Endodermal cell (in vitro differentiated cells): Measurements from ENCODE around the gene SLC28A2. TPM values are rescaled to one million over a fixed set of nuclear protein-coding genes. Genes with fewer than 3 reads are reported as not detected.
A peak's percentile ranks its signal among the peaks of the same experiment; 100 is the strongest.
"Not testable (repeated sequence)": the region's sequence is repeated elsewhere in the genome, so short reads cannot be mapped to it uniquely, and the experiment has no call there.

Source experiments
- DNase-seq: peaks from one replicate; pipeline ENCODE4 v3.0.0-alpha.2; 2017
- H3K27ac ChIP-seq: 2 replicates; pipeline ENCODE4 v1.5.1; 2013; ENCODE audit warnings: mild to moderate bottlenecking, low read depth, low read length, moderate library complexity
- H3K27me3 ChIP-seq: 2 replicates; pipeline ENCODE4 v1.6.1; 2013; ENCODE audit warnings: mild to moderate bottlenecking, low read length, moderate library complexity; ENCODE audit not compliant: insufficient read depth, control insufficient read depth, poor library complexity, severe bottlenecking
- H3K36me3 ChIP-seq: 2 replicates; pipeline ENCODE4 v1.7.0; 2013; ENCODE audit warnings: mild to moderate bottlenecking, low read length, moderate library complexity; ENCODE audit not compliant: control insufficient read depth, insufficient read depth
- H3K4me1 ChIP-seq: one replicate; pipeline ENCODE4 v1.7.0; 2013; ENCODE audit warnings: low read length; ENCODE audit not compliant: control insufficient read depth, insufficient read depth
- H3K4me3 ChIP-seq: 2 replicates; pipeline ENCODE4 v1.5.1; 2013; ENCODE audit warnings: mild to moderate bottlenecking, low read length, moderate library complexity
- H3K9ac ChIP-seq: 2 replicates; pipeline ENCODE4 v1.6.1; 2013; ENCODE audit warnings: mild to moderate bottlenecking, low read length, moderate library complexity; ENCODE audit not compliant: poor library complexity, severe bottlenecking; ENCODE audit errors: extremely low read depth
- H3K9me3 ChIP-seq: 2 replicates; pipeline ENCODE4 v1.6.1; 2013; ENCODE audit warnings: mild to moderate bottlenecking, low read length, moderate library complexity; ENCODE audit not compliant: control insufficient read depth
- H3K27ac Mint-ChIP-seq: 2 replicates; pipeline ENCODE4 v1.8.0; 2020; ENCODE audit warnings: mixed read lengths
- H3K27me3 Mint-ChIP-seq: 2 replicates; pipeline ENCODE4 v1.8.0; 2021; ENCODE audit warnings: mild to moderate bottlenecking, mixed read lengths; ENCODE audit not compliant: insufficient read depth
- H3K36me3 Mint-ChIP-seq: 2 replicates; pipeline ENCODE4 v1.8.0; 2020; ENCODE audit warnings: low read depth, mixed read lengths
- H3K4me1 Mint-ChIP-seq: 2 replicates; pipeline ENCODE4 v1.8.0; 2020; ENCODE audit warnings: mixed read lengths
- H3K4me3 Mint-ChIP-seq: 2 replicates; pipeline ENCODE4 v1.8.0; 2020; ENCODE audit warnings: mild to moderate bottlenecking, moderate library complexity, mixed read lengths
- H3K9me3 Mint-ChIP-seq: 2 replicates; pipeline ENCODE4 v1.8.0; 2020; ENCODE audit warnings: mild to moderate bottlenecking, mixed read lengths
- CTCF ChIP-seq: fragments of 200-600 bp; sonication (generic); conservative IDR thresholded peaks from 2 replicates; pipeline ENCODE4 v1.5.0; 2021; ENCODE audit warnings: antibody characterized with exemption, mild to moderate bottlenecking
- WGBS, 2 experiments: methylation state at CpG; one replicate each; pipeline versions ENCODE4 v1.1.5 to v1.1.7; 2013; ENCODE audit warnings: missing lambda C conversion rate in 2 of 2, mixed read lengths in 1 of 2; ENCODE audit not compliant: insufficient coverage in 1 of 2, insufficient read length in 1 of 2; 5-methylcytosine and 5-hydroxymethylcytosine counted together
- total RNA-seq, 2 donors: library from RNA; stranded (reverse); fragmentation: NEBNext Ultra II Directional in 1 of 2; extraction: Animal tissue kit (Norgen Biotek cat#: 25700) in 1 of 2; gene quantifications; 2 replicates in 1 of 2; 3 replicates in 1 of 2; pipeline ENCODE4 v1.2.1, GENCODE V29; 2021

SLC28A2 gene
- total RNA-seq, 2 donors from 2014 or later, result 3.8 to 4.4 TPM

GRCh38 chr15:45304711-45305110 lies 52.7 kb downstream of the SLC28A2 start:
- TF ChIP-seq CTCF, result no peak
- Mint-ChIP-seq H3K27ac (no peak overlapping the region), H3K27me3 (peaks cover 50% of the 10 kb centered on the region), H3K9me3 (peaks cover 14% of the 10 kb centered on the region), H3K36me3 (no peaks in the 10 kb centered on the region), H3K4me1 (no peaks in the 10 kb centered on the region), H3K4me3 (no peak overlapping the region)
- H3K27ac ChIP-seq, result no peak overlapping the region
- H3K9me3 ChIP-seq, result peaks cover 13% of the 10 kb centered on the region
- H3K27me3 ChIP-seq, result peaks cover 5% of the 10 kb centered on the region
- H3K9ac ChIP-seq, result no peak overlapping the region
- no peak overlapping the region for H3K4me3 ChIP-seq
- H3K4me1 ChIP-seq, result no peaks in the 10 kb centered on the region
- 92 to 100% methylated on average over 1 to 3 of the region's 3 CpGs for WGBS, 2 experiments
- no peak for DNase-seq
- H3K36me3 ChIP-seq, result no peaks in the 10 kb centered on the region

- H3K36me3 ChIP-seq, result no peaks in the 10 kb centered on the region
- DNase-seq, result no peak
- H3K36me3 Mint-ChIP-seq, result no peaks in the 10 kb centered on the region
- TF ChIP-seq CTCF, result no peak
- H3K4me3 Mint-ChIP-seq, result no peak overlapping the region
- no peaks in the 10 kb centered on the region for H3K4me1 ChIP-seq
- peaks cover 13% of the 10 kb centered on the region for H3K9me3 ChIP-seq
- peaks cover 4% of the 10 kb centered on the region for H3K4me1 Mint-ChIP-seq
- no peak overlapping the region for H3K4me3 ChIP-seq
- peaks cover 14% of the 10 kb centered on the region for H3K9me3 Mint-ChIP-seq
- H3K27me3 ChIP-seq, result no peaks in the 10 kb centered on the region
- no peak overlapping the region for H3K9ac ChIP-seq
- H3K27ac ChIP-seq, result no peak overlapping the region
- peaks cover 42% of the 10 kb centered on the region for H3K27me3 Mint-ChIP-seq
- H3K27ac Mint-ChIP-seq, result no peak overlapping the region
- WGBS, 2 experiments, result 93 to 100% methylated on average over 1 to 4 of the region's 4 CpGs
Measured at GRCh38 chr15:45306105-45306504, 54.1 kb downstream of the SLC28A2 start.

GRCh38 chr15:45307230-45307924 lies 55.3 kb downstream of the SLC28A2 start:
- H3K27ac Mint-ChIP-seq, result no peak overlapping the region

GRCh38 chr15:45314117-45314516 lies 62.1 kb downstream of the SLC28A2 start:
- H3K9ac ChIP-seq, H3K27me3 Mint-ChIP-seq, H3K4me1 ChIP-seq, H3K36me3 Mint-ChIP-seq, DNase-seq, H3K9me3 ChIP-seq, H3K27ac Mint-ChIP-seq, H3K4me1 Mint-ChIP-seq, H3K4me3 Mint-ChIP-seq, H3K27me3 ChIP-seq, H3K36me3 ChIP-seq, H3K4me3 ChIP-seq, H3K27ac ChIP-seq: not testable (repeated sequence)
- 92 to 98% methylated on average over 10 to 31 of the region's 31 CpGs for WGBS, 2 experiments
- H3K9me3 Mint-ChIP-seq, result peaks cover 10% of the 10 kb centered on the region

More at GRCh38 chr15:45307230-45307924, 55.3 kb downstream of the SLC28A2 start:
- no peaks in the 10 kb centered on the region for H3K36me3 ChIP-seq
- no peak overlapping the region for H3K27ac ChIP-seq
- H3K4me1 ChIP-seq, result no peaks in the 10 kb centered on the region
- WGBS, 2 experiments, result 58 to 82% methylated on average over 2 to 4 of the region's 5 CpGs
- H3K27me3 ChIP-seq, result no peaks in the 10 kb centered on the region
- no peak overlapping the region for H3K9ac ChIP-seq
- TF ChIP-seq CTCF, result peak; percentile 66
- DNase-seq, result no peak
- H3K4me3 Mint-ChIP-seq, result no peak overlapping the region
- H3K36me3 Mint-ChIP-seq, result no peaks in the 10 kb centered on the region
- peaks cover 13% of the 10 kb centered on the region for H3K9me3 Mint-ChIP-seq
- no peak overlapping the region for H3K4me3 ChIP-seq
- peaks cover 38% of the 10 kb centered on the region for H3K27me3 Mint-ChIP-seq
- peaks cover 4% of the 10 kb centered on the region for H3K4me1 Mint-ChIP-seq
- peaks cover 13% of the 10 kb centered on the region for H3K9me3 ChIP-seq
